ENCODE results near the gene PRR5L.

GRCh38 chr11:36305047-36305446, 9.0 kb downstream of the PRR5L start:
- TF ChIP-seq CTCF (tag by site-specific recombination; IDR thresholded peaks at IDR 0.05) = no peak
- TF ChIP-seq ZNF280D (tag by site-specific recombination; IDR thresholded peaks at IDR 0.05) = no peak
- no peak for TF ChIP-seq SP3 (tag by site-specific recombination; IDR thresholded peaks at IDR 0.05)

Data from HEK293 (cell line).